WTC11 (cell line): ENCODE results near the gene TBL1X. TPM values are rescaled to one million over a fixed set of nuclear protein-coding genes. Genes with fewer than 3 reads are reported as not detected.

Source experiments
- ATAC-seq: fragments of 200-7000 bp; cut with Tn5 transposase; 2 replicates; pipeline ENCODE4 v1.10.0; 2021; ENCODE audit warnings: mild to moderate bottlenecking, moderate library complexity
- CTCF ChIA-PET: fragments of 300-600 bp; sonication (Branson Sonifier 250); formaldehyde crosslinking; loops from one replicate; lab custom pipeline; 2021; ENCODE audit warnings: antibody characterized with exemption; lab: Charles Lee
- POLR2A ChIA-PET: fragments of 350-600 bp; sonication (Branson Sonifier 250); formaldehyde crosslinking; loops from one replicate; lab custom pipeline; 2021; ENCODE audit warnings: antibody characterized with exemption; lab: Charles Lee
- DNase-seq: peaks from one replicate; pipeline ENCODE4 v3.0.0; 2021; ENCODE audit warnings: low spot score
- H3K27ac Mint-ChIP-seq: 2 replicates; pipeline ENCODE4 v1.8.0; 2021; ENCODE audit warnings: mixed read lengths
- H3K27me3 Mint-ChIP-seq: 2 replicates; pipeline ENCODE4 v1.8.0; 2021; ENCODE audit warnings: low read depth, mild to moderate bottlenecking, moderate library complexity, mixed read lengths
- H3K36me3 Mint-ChIP-seq: 2 replicates; pipeline ENCODE4 v1.8.0; 2021; ENCODE audit warnings: mixed read lengths
- H3K4me1 Mint-ChIP-seq: 2 replicates; pipeline ENCODE4 v1.8.0; 2022; ENCODE audit warnings: mixed read lengths
- H3K4me3 Mint-ChIP-seq: 2 replicates; pipeline ENCODE4 v1.8.0; 2021; ENCODE audit warnings: mild to moderate bottlenecking, moderate library complexity, mixed read lengths
- H3K9me3 Mint-ChIP-seq: 2 replicates; pipeline ENCODE4 v1.8.0; 2021; ENCODE audit warnings: mixed read lengths
- ARID4B ChIP-seq: sonication (generic); formaldehyde crosslinking; IDR thresholded peaks from 2 replicates; pipeline ENCODE4 v1.8.0; 2023; ENCODE audit warnings: missing genetic modification reagents, mild to moderate bottlenecking, borderline replicate concordance
- ATF1 ChIP-seq: sonication (generic); formaldehyde crosslinking; IDR thresholded peaks from 2 replicates; pipeline ENCODE4 v1.8.1; 2023; ENCODE audit warnings: mild to moderate bottlenecking, moderate library complexity, missing genetic modification reagents
- CBFB ChIP-seq: sonication (generic); formaldehyde crosslinking; IDR thresholded peaks from 2 replicates; pipeline ENCODE4 v1.8.1; 2022; ENCODE audit warnings: mild to moderate bottlenecking, low read depth, missing genetic modification reagents
- FOXK1 ChIP-seq: sonication (generic); formaldehyde crosslinking; IDR thresholded peaks from 2 replicates; pipeline ENCODE4 v1.8.0; 2022; ENCODE audit warnings: mild to moderate bottlenecking, moderate library complexity, missing genetic modification reagents
- FOXP4 ChIP-seq: sonication (generic); formaldehyde crosslinking; IDR thresholded peaks from 2 replicates; pipeline ENCODE4 v1.8.0; 2022; ENCODE audit warnings: mild to moderate bottlenecking, missing genetic modification reagents
- MXD4 ChIP-seq: fragments of 250-450 bp; sonication (Bioruptor Pico); IDR thresholded peaks from 2 replicates; pipeline ENCODE4 v1.8.0; 2021; ENCODE audit warnings: mild to moderate bottlenecking, moderate library complexity, borderline replicate concordance
- MYBL2 ChIP-seq: sonication (generic); formaldehyde crosslinking; IDR thresholded peaks from 2 replicates; pipeline ENCODE4 v1.8.1; 2023; ENCODE audit warnings: mild to moderate bottlenecking, moderate library complexity, missing genetic modification reagents
- PRRX2 ChIP-seq: fragments of 250-450 bp; sonication (Bioruptor Pico); IDR thresholded peaks from 2 replicates; pipeline ENCODE4 v1.8.0; 2021; ENCODE audit warnings: mild to moderate bottlenecking
- RELA ChIP-seq: sonication (generic); formaldehyde crosslinking; IDR thresholded peaks from 2 replicates; pipeline ENCODE4 v1.8.1; 2022; ENCODE audit warnings: missing genetic modification reagents, mild to moderate bottlenecking, borderline replicate concordance
- USF1 ChIP-seq: sonication (generic); formaldehyde crosslinking; IDR thresholded peaks from 2 replicates; pipeline ENCODE4 v1.8.0; 2022; ENCODE audit warnings: mild to moderate bottlenecking, missing genetic modification reagents
- ZBTB21 ChIP-seq: sonication (generic); formaldehyde crosslinking; IDR thresholded peaks from 2 replicates; pipeline ENCODE4 v1.8.1; 2023; ENCODE audit warnings: mild to moderate bottlenecking, missing genetic modification reagents, borderline replicate concordance
- ZNF425 ChIP-seq: fragments of 250-450 bp; sonication (Bioruptor Pico); conservative IDR thresholded peaks from 2 replicates; pipeline ENCODE4 v1.9.0; 2021; ENCODE audit warnings: mild to moderate bottlenecking
- ZNF532 ChIP-seq: fragments of 250-450 bp; sonication (Bioruptor Pico); IDR thresholded peaks from 2 replicates; pipeline ENCODE4 v1.9.0; 2021; ENCODE audit warnings: mild to moderate bottlenecking, borderline replicate concordance
- ZSCAN18 ChIP-seq: fragments of 250-450 bp; sonication (Bioruptor Pico); IDR thresholded peaks from 2 replicates; pipeline ENCODE4 v2.1.2; 2022; ENCODE audit warnings: mild to moderate bottlenecking, moderate library complexity
- total RNA-seq: library from RNA; stranded (reverse); gene quantifications from 3 replicates; pipeline ENCODE4 v1.2.3, GENCODE V29; 2021
- TF ChIP-seq, protein P1 (sequence below): sonication (generic); formaldehyde crosslinking; IDR thresholded peaks from 2 replicates; pipeline ENCODE4 v1.8.1; 2022; ENCODE audit warnings: low read depth, mild to moderate bottlenecking, moderate library complexity, missing genetic modification reagents, borderline replicate concordance
- TF ChIP-seq, protein P2 (sequence below): fragments of 250-450 bp; sonication (Bioruptor Pico); IDR thresholded peaks from 2 replicates; pipeline ENCODE4 v1.9.0; 2021; ENCODE audit warnings: mild to moderate bottlenecking

The TBL1X gene
- total RNA-seq, 1 experiment from 2014 or later, result 27.7 TPM

DNA sequence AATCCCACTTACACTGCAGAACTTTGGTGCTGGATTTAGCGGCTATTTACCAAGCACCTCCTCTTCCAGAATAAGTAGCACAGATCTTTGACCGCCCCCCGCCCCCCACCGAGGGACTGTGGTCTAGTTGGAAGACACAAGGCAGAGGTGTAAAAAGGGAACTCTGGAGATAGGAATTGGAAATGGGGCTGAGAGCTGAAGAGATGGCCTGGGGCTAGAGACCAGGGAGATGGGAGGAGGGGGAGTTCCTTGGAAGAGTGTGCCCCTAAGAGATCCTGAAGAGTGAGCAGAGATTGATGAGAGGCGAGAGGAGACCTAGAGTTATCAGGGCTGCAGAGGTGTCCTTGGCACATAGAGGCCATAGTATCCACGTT lies 55.3 kb downstream of the TBL1X start:
- H3K9me3 Mint-ChIP-seq, result no peaks in the 10 kb centered on the region
- CTCF ChIA-PET, result no interaction called here
- no peaks in the 10 kb centered on the region for H3K27me3 Mint-ChIP-seq
- no peak for ATAC-seq
- no peak overlapping the region; the same call in 1 of the 2 replicates for H3K4me3 Mint-ChIP-seq
- H3K36me3 Mint-ChIP-seq, result no peaks in the 10 kb centered on the region
- TF ChIP-seq USF1 (no peak), ZSCAN18 (CRISPR knock-in tag) (no peak), RELA (CRISPR knock-in tag) (no peak), ARID4B (CRISPR knock-in tag) (no peak), FOXK1 (CRISPR knock-in tag) (no peak), ZBTB21 (no peak), PRRX2 (no peak)
- TF ChIP-seq, protein P1, sequence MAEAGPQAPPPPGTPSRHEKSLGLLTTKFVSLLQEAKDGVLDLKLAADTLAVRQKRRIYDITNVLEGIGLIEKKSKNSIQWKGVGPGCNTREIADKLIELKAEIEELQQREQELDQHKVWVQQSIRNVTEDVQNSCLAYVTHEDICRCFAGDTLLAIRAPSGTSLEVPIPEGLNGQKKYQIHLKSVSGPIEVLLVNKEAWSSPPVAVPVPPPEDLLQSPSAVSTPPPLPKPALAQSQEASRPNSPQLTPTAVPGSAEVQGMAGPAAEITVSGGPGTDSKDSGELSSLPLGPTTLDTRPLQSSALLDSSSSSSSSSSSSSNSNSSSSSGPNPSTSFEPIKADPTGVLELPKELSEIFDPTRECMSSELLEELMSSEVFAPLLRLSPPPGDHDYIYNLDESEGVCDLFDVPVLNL (CRISPR knock-in tag), result no peak
- TF ChIP-seq, all 79 proteins: peak for 0
- POLR2A ChIA-PET, result no interaction called here
- Mint-ChIP-seq H3K4me1 (peaks cover 52% of the 10 kb centered on the region), H3K27ac (no peak overlapping the region)
- DNase-seq, result no peak

- H3K27ac Mint-ChIP-seq, result peak overlapping the region; percentile 14; the same call in 1 of the 2 replicates
- no peaks in the 10 kb centered on the region for H3K36me3 Mint-ChIP-seq
- no peaks in the 10 kb centered on the region for H3K9me3 Mint-ChIP-seq
- no peak for ATAC-seq
- no peaks in the 10 kb centered on the region for H3K27me3 Mint-ChIP-seq
- CTCF ChIA-PET, result no interaction called here
- POLR2A ChIA-PET, result interaction anchor here (0.6 kb wide), 1 partner anchor 28 kb away, joined by 4 read pairs; no protein-coding TSS in a partner anchor
- DNase-seq, result no peak
- no peak overlapping the region for H3K4me3 Mint-ChIP-seq
- peaks cover 60% of the 10 kb centered on the region for H3K4me1 Mint-ChIP-seq
- TF ChIP-seq CBFB (CRISPR knock-in tag), result no peak
- no peak for TF ChIP-seq MYBL2 (CRISPR knock-in tag)
- no peak for TF ChIP-seq ZNF425
- no peak for TF ChIP-seq ZNF532
- TF ChIP-seq, protein P2, sequence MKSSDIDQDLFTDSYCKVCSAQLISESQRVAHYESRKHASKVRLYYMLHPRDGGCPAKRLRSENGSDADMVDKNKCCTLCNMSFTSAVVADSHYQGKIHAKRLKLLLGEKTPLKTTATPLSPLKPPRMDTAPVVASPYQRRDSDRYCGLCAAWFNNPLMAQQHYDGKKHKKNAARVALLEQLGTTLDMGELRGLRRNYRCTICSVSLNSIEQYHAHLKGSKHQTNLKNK, result no peak
- TF ChIP-seq MXD4, result no peak
- TF ChIP-seq FOXP4 (CRISPR knock-in tag), result no peak
- TF ChIP-seq PRRX2, result no peak
- TF ChIP-seq ATF1 (CRISPR knock-in tag), result no peak
Observed at GRCh38 chrX:9522378-9523155, 57.7 kb downstream of the TBL1X start.
